Tibial nerve (tissue), 4 donors: ENCODE measurements around the gene FKBP1A. TPM values are rescaled to one million over a fixed set of nuclear protein-coding genes. Genes with fewer than 3 reads are reported as not detected.

Source experiments
- total RNA-seq, 4 donors: library from RNA; depleted of rRNA; stranded (reverse); fragments of >200 nt; gene quantifications; one replicate each; pipeline ENCODE4 v1.1.0, GENCODE V29; 2016

The FKBP1A gene
- total RNA-seq, 4 donors from 2014 or later: 92.2 to 172 (median 130) TPM

Other genes starting within 250 kb of the FKBP1A start
- 10 to 100 TPM in 1 of 4 donors, 1 to 10 TPM in 2, under 1 TPM in 1; 0.44 to 12.4 (median 1.8) TPM for gene TMEM74B, start 208.1 kb downstream of the FKBP1A start, total RNA-seq
- gene C20orf202, start 189.6 kb downstream of the FKBP1A start, total RNA-seq: under 1 TPM in 1 of 4 donors, not detected in 3; 0.59 TPM
- under 1 TPM in 1 of 4 donors, not detected in 3; 0.39 TPM for gene RAD21L1, start 167.0 kb downstream of the FKBP1A start, total RNA-seq
- gene SNPH, start 126.8 kb downstream of the FKBP1A start, total RNA-seq: 1 to 10 TPM; 4.5 to 7.4 (median 6.9) TPM
- 1 to 10 TPM; 1.9 to 4.2 (median 2.9) TPM for gene SDCBP2, start 63.9 kb downstream of the FKBP1A start, total RNA-seq
- gene NSFL1C, start 73.8 kb upstream of the FKBP1A start, total RNA-seq: 10 to 100 TPM; 31.0 to 71.4 (median 49.9) TPM
- gene SIRPB2, start 98.4 kb upstream of the FKBP1A start, total RNA-seq: 10 to 100 TPM in 2 of 4 donors, 1 to 10 TPM in 2; 3.9 to 28.5 (median 10.5) TPM
- not detected for gene SIRPD, start 164.7 kb upstream of the FKBP1A start, total RNA-seq
- 1 to 10 TPM; 1.4 to 5.1 (median 1.9) TPM for gene SIRPB1, start 227.0 kb upstream of the FKBP1A start, total RNA-seq